ENCODE measurements around the gene CDKN2B-AS1. TPM values are rescaled to one million over a fixed set of nuclear protein-coding genes. Genes with fewer than 3 reads are reported as not detected.
A peak's percentile ranks its signal among the peaks of the same experiment; 100 is the strongest.

Gene CDKN2B-AS1
- total and polyA plus RNA-seq, 12 donors: 0.13 to 2.5 (median 0.74) TPM; not detected in 1

GRCh38 chr9:22158927-22159346, 164.3 kb downstream of the CDKN2B-AS1 start:
- Histone ChIP-seq H3K4me1 (replicated peaks in 1 of 2) (peaks cover 0 to 5% of the 10 kb centered on the region in 2 donors), H3K4me3 (no peak overlapping the region), H3K27ac (peak overlapping the region in 1 of 5 donors; percentile 34), H3K9me3 (replicated peaks in 1 of 3) (no peaks in the 10 kb centered on the region), H3K27me3 (no peaks in the 10 kb centered on the region), H3K36me3 (replicated peaks in 1 of 2) (no peaks in the 10 kb centered on the region)
- peak; percentile 24 to 63 (median 39) for DNase-seq
- intact Hi-C loops (cut with DNase I): no loop called here
- WGBS, 4 donors: 27 to 36% (median 33%) methylated on average over 3 of the region's 3 CpGs
- TF ChIP-seq, protein P1, sequence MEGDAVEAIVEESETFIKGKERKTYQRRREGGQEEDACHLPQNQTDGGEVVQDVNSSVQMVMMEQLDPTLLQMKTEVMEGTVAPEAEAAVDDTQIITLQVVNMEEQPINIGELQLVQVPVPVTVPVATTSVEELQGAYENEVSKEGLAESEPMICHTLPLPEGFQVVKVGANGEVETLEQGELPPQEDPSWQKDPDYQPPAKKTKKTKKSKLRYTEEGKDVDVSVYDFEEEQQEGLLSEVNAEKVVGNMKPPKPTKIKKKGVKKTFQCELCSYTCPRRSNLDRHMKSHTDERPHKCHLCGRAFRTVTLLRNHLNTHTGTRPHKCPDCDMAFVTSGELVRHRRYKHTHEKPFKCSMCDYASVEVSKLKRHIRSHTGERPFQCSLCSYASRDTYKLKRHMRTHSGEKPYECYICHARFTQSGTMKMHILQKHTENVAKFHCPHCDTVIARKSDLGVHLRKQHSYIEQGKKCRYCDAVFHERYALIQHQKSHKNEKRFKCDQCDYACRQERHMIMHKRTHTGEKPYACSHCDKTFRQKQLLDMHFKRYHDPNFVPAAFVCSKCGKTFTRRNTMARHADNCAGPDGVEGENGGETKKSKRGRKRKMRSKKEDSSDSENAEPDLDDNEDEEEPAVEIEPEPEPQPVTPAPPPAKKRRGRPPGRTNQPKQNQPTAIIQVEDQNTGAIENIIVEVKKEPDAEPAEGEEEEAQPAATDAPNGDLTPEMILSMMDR (IDR thresholded peaks at IDR 0.05): no peak
- no peak for TF ChIP-seq POLR2A (IDR thresholded peaks at IDR 0.05)

DNA sequence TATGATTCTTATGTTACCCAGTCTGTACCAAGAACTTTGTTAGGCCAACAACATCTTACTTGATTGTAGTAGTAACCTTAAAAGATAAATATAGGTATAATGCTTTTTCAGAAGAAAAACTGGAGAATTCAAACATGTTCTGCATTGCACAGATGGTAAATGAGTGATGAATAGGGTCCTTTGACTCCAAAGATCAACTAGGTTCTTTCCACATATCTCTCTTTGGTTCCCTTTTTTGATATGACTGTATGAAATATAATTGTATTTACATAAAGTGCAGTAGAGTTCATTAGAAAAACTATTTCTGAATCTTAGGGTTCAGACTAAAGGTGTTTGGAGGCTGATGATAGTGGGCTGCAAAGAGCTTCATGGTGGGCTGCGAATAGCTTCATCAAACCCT, 165.0 kb downstream of the CDKN2B-AS1 start:
- 81 to 94% (median 88%) methylated on average over 1 of the region's 1 CpG for WGBS, 4 donors
- H3K4me3 ChIP-seq: no peak overlapping the region
- DNase-seq: no peak

DNA sequence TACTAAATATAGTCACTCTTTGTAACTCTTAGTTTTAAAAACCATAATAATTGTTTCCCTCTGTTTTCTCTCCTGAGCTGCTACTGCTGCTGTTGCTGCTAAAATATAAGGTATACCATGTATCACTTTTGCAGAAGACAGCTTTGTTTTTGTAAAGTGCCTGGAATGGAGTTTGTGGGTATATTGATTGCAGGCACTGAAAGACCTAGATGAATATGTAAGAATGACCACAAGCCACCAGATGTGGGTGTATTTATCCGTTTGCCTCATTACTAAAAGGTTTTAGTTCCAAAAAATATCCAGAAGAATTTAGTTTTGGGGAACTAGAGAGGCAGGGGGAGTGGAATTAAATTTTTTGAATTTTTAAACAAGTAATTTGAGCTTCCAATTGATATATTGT, 165.6 kb downstream of the CDKN2B-AS1 start:
- H3K4me3 ChIP-seq: no peak overlapping the region
- intact Hi-C loops (cut with DNase I): no loop called here
- 47 to 76% (median 55%) methylated on average over 1 of the region's 1 CpG for WGBS, 4 donors
- no peak overlapping the region for H3K27ac ChIP-seq
- H3K4me1 ChIP-seq (replicated peaks in 1 of 2): peaks cover 0 to 5% of the 10 kb centered on the region in 2 donors
- no peaks in the 10 kb centered on the region for H3K9me3 ChIP-seq (replicated peaks in 1 of 3)
- H3K27me3 ChIP-seq: no peaks in the 10 kb centered on the region
- H3K36me3 ChIP-seq (replicated peaks in 1 of 2): no peaks in the 10 kb centered on the region
- DNase-seq: no peak
- TF ChIP-seq, protein P1 (IDR thresholded peaks at IDR 0.05): no peak
- TF ChIP-seq POLR2A (IDR thresholded peaks at IDR 0.05): no peak

More for the DNA sequence above, 165.0 kb downstream of the CDKN2B-AS1 start:
- H3K9me3 ChIP-seq (replicated peaks in 1 of 3): no peaks in the 10 kb centered on the region
- peak overlapping the region in 1 of 5 donors; percentile 34 for H3K27ac ChIP-seq
- H3K27me3 ChIP-seq: no peaks in the 10 kb centered on the region
- peaks cover 0 to 5% of the 10 kb centered on the region in 2 donors for H3K4me1 ChIP-seq (replicated peaks in 1 of 2)
- intact Hi-C loops (cut with DNase I): no loop called here
- TF ChIP-seq, protein P1 (IDR thresholded peaks at IDR 0.05): no peak
- TF ChIP-seq POLR2A (IDR thresholded peaks at IDR 0.05): no peak
- H3K36me3 ChIP-seq (replicated peaks in 1 of 2): no peaks in the 10 kb centered on the region

GRCh38 chr9:22165144-22165543, 170.6 kb downstream of the CDKN2B-AS1 start:
- 39 to 57% (median 51%) methylated on average over 1 of the region's 1 CpG for WGBS, 4 donors
- Histone ChIP-seq H3K27ac (no peak overlapping the region), H3K4me1 (replicated peaks in 1 of 2) (no peaks in the 10 kb centered on the region), H3K27me3 (no peaks in the 10 kb centered on the region), H3K36me3 (replicated peaks in 1 of 2) (no peaks in the 10 kb centered on the region), H3K9me3 (replicated peaks in 1 of 3) (no peaks in the 10 kb centered on the region), H3K4me3 (no peak overlapping the region)
- no peak for TF ChIP-seq POLR2A (IDR thresholded peaks at IDR 0.05)
- TF ChIP-seq, protein P1 (IDR thresholded peaks at IDR 0.05): no peak
- intact Hi-C loops (cut with DNase I): no loop called here
- no peak for DNase-seq
